Esophagus muscularis mucosa (tissue), 4 donors: ENCODE data around the gene AANAT. TPM values are rescaled to one million over a fixed set of nuclear protein-coding genes. Genes with fewer than 3 reads are reported as not detected.

ENCODE experiments used
- DNase-seq: peaks from one replicate; pipeline ENCODE4 v3.0.0-alpha.2; 2017; ENCODE audit errors: extremely low spot score
- H3K27ac ChIP-seq, 4 donors: fragments of 200-600 bp; sonication (generic); replicated peaks in 1 of 4; 1 replicate in 3 of 4; 2 replicates in 1 of 4; pipeline ENCODE4 v1.5.1; 2016 to 2019; ENCODE audit warnings: mild to moderate bottlenecking in 1 of 4
- H3K27me3 ChIP-seq, 4 donors: fragments of 200-600 bp; sonication (generic); one replicate each; pipeline versions ENCODE4 v1.5.1 to v1.6.0; 2016 to 2019
- H3K36me3 ChIP-seq, 4 donors: fragments of 200-600 bp; sonication (generic); one replicate each; pipeline ENCODE4 v1.5.1; 2016 to 2019
- H3K4me1 ChIP-seq, 4 donors: fragments of 200-600 bp; sonication (generic); one replicate each; pipeline ENCODE4 v1.5.1; 2016 to 2019
- H3K4me3 ChIP-seq, 4 donors: fragments of 200-600 bp; sonication (generic); 1 replicate in 2 of 4; 2 replicates in 2 of 4; pipeline ENCODE4 v1.5.1; 2016 to 2019; ENCODE audit warnings: mild to moderate bottlenecking in 4 of 4, moderate library complexity in 1 of 4
- H3K9me3 ChIP-seq, 4 donors: fragments of 200-600 bp; sonication (generic); 1 replicate in 3 of 4; 2 replicates in 1 of 4; pipeline ENCODE4 v1.5.1; 2016 to 2019
- CTCF ChIP-seq, 3 experiments: fragments of 200-600 bp in 2 of 3; fragments of 450-650 bp in 1 of 3; sonication (generic) in 2 of 3; IDR thresholded peaks; one replicate each; pipeline ENCODE4 v1.5.1; 2017 to 2019; ENCODE audit warnings: antibody characterized with exemption in 3 of 3, mild to moderate bottlenecking in 2 of 3, moderate library complexity in 1 of 3
- EP300 ChIP-seq: sonication (generic); formaldehyde crosslinking; IDR thresholded peaks from one replicate; pipeline ENCODE4 v1.6.1; 2017; ENCODE audit warnings: antibody characterized with exemption
- POLR2A ChIP-seq: fragments of 450-650 bp; IDR thresholded peaks from one replicate; pipeline ENCODE4 v1.6.1; 2017; ENCODE audit warnings: antibody characterized with exemption, moderate library complexity, mild to moderate bottlenecking, low read depth
- POLR2AphosphoS5 ChIP-seq, 2 donors: sonication (generic); formaldehyde crosslinking; IDR thresholded peaks; one replicate each; pipeline ENCODE4 v1.6.1; 2017; ENCODE audit warnings: antibody characterized with exemption in 2 of 2
- WGBS: methylation state at CpG from one replicate; pipeline ENCODE4 v1.1.5; 2018; 5-methylcytosine and 5-hydroxymethylcytosine counted together
- intact Hi-C: fragments of 100-400 bp; cut with DNase I; formaldehyde crosslinking; loops from one replicate; pipeline ENCODE4 v1.15.1; 2023
- total RNA-seq, 4 donors: library from RNA; depleted of rRNA; stranded (reverse); fragments of >200 nt; gene quantifications; one replicate each; pipeline versions ENCODE4 v1.1.0 to v1.2.1, GENCODE V29; 2016

The AANAT gene
- total RNA-seq, 4 donors from 2014 or later, result not detected

GRCh38 chr17:76461765-76462555, 5.4 kb upstream of the AANAT start:
- TF ChIP-seq CTCF (IDR thresholded peaks at IDR 0.05), result no peak
- TF ChIP-seq EP300, result no peak
- no peak for TF ChIP-seq POLR2A
- TF ChIP-seq POLR2AphosphoS5 (IDR thresholded peaks at IDR 0.05), result no peak
- Histone ChIP-seq H3K4me1 (peaks cover 4 to 7% (median 5%) of the 10 kb centered on the region in 4 donors), H3K4me3 (no peak overlapping the region), H3K36me3 (no peaks in the 10 kb centered on the region), H3K9me3 (no peaks in the 10 kb centered on the region), H3K27ac (no peak overlapping the region), H3K27me3 (no peaks in the 10 kb centered on the region)
- no peak for DNase-seq
- intact Hi-C loops, result no loop called here
- 69% methylated on average over 7 of the region's 11 CpGs for WGBS

- no peak for DNase-seq
- WGBS, result 80% methylated on average over 20 of the region's 24 CpGs
These were observed 4.7 kb upstream of the AANAT start for GRCh38 chr17:76462556-76463290.

GRCh38 chr17:76466775-76467130, 650 bp upstream of the AANAT start:
- no peak for TF ChIP-seq EP300
- no peak for TF ChIP-seq CTCF (IDR thresholded peaks at IDR 0.05)
- no peak for TF ChIP-seq POLR2AphosphoS5 (IDR thresholded peaks at IDR 0.05)
- no peak for TF ChIP-seq POLR2A
- Histone ChIP-seq H3K4me1 (peaks cover 4 to 7% (median 5%) of the 10 kb centered on the region in 4 donors), H3K27me3 (no peaks in the 10 kb centered on the region), H3K36me3 (peaks cover 0 to 11% (median 10%) of the 10 kb centered on the region in 4 donors), H3K27ac (no peak overlapping the region), H3K4me3 (no peak overlapping the region), H3K9me3 (no peaks in the 10 kb centered on the region)
- intact Hi-C loops, result loop anchor here (1.0 kb wide), 1 partner anchor 40 kb away; no protein-coding TSS in a partner anchor
- DNase-seq, result no peak
- WGBS, result 83% methylated on average over 6 of the region's 6 CpGs

More at GRCh38 chr17:76462556-76463290, 4.7 kb upstream of the AANAT start:
- Histone ChIP-seq H3K4me3 (no peak overlapping the region), H3K9me3 (no peaks in the 10 kb centered on the region), H3K36me3 (no peaks in the 10 kb centered on the region), H3K27me3 (no peaks in the 10 kb centered on the region), H3K4me1 (peaks cover 4 to 7% (median 5%) of the 10 kb centered on the region in 4 donors), H3K27ac (no peak overlapping the region)
- TF ChIP-seq CTCF (IDR thresholded peaks at IDR 0.05) (no peak), POLR2A (no peak)
- intact Hi-C loops, result no loop called here

- peaks cover 4 to 7% (median 5%) of the 10 kb centered on the region in 4 donors for H3K4me1 ChIP-seq
- peaks cover 0 to 23% (median 21%) of the 10 kb centered on the region in 4 donors for H3K36me3 ChIP-seq
- no peaks in the 10 kb centered on the region for H3K9me3 ChIP-seq
- H3K27ac ChIP-seq, result no peak overlapping the region
- H3K4me3 ChIP-seq, result no peak overlapping the region
- no peaks in the 10 kb centered on the region for H3K27me3 ChIP-seq
- 70% methylated on average over 5 of the region's 8 CpGs for WGBS
- no peak for DNase-seq
- TF ChIP-seq POLR2AphosphoS5 (IDR thresholded peaks at IDR 0.05), result no peak
- no peak for TF ChIP-seq CTCF (IDR thresholded peaks at IDR 0.05)
- no peak for TF ChIP-seq EP300
- TF ChIP-seq POLR2A, result no peak
- intact Hi-C loops, result no loop called here
These were observed 618 bp downstream of the AANAT start for GRCh38 chr17:76467809-76468633.
